HG02571 (cell line): ENCODE measurements around the gene RREB1.
A peak's percentile ranks its signal among the peaks of the same experiment; 100 is the strongest.

Experiments used
- ATAC-seq: cut with Tn5 transposase; IDR thresholded peaks from one replicate; pipeline ENCODE4 v1.9.1; 2021; ENCODE audit warnings: mild to moderate bottlenecking, moderate library complexity; ENCODE audit not compliant: unreplicated experiment

The RREB1 gene

GRCh38 chr6:7163661-7164071, 55.9 kb downstream of the RREB1 start:
- no peak for ATAC-seq

- ATAC-seq, result no peak
Measured at GRCh38 chr6:7164536-7165001, 56.8 kb downstream of the RREB1 start.

- no peak for ATAC-seq
Measured at GRCh38 chr6:7165002-7165889, 57.5 kb downstream of the RREB1 start.

- ATAC-seq, result no peak
Measured at GRCh38 chr6:7165890-7166267, 58.1 kb downstream of the RREB1 start.

GRCh38 chr6:7166410-7167293, 58.9 kb downstream of the RREB1 start:
- no peak for ATAC-seq

GRCh38 chr6:7169296-7169721, 61.5 kb downstream of the RREB1 start:
- no peak for ATAC-seq

GRCh38 chr6:7170117-7170732, 62.5 kb downstream of the RREB1 start:
- no peak for ATAC-seq

- ATAC-seq, result no peak
Measured at GRCh38 chr6:7171119-7171518, 63.4 kb downstream of the RREB1 start.

GRCh38 chr6:7171733-7172132, 64.0 kb downstream of the RREB1 start:
- no peak for ATAC-seq

- ATAC-seq, result no peak
Measured at GRCh38 chr6:7172649-7173048, 64.9 kb downstream of the RREB1 start.

GRCh38 chr6:7173843-7174503, 66.2 kb downstream of the RREB1 start:
- ATAC-seq, result no peak

GRCh38 chr6:7175462-7175861, 67.7 kb downstream of the RREB1 start:
- no peak for ATAC-seq

- ATAC-seq, result no peak
Measured at GRCh38 chr6:7176208-7176607, 68.4 kb downstream of the RREB1 start.

- ATAC-seq, result no peak
Measured at GRCh38 chr6:7178280-7178679, 70.5 kb downstream of the RREB1 start.

- ATAC-seq, result no peak
Measured at GRCh38 chr6:7180751-7181150, 73.0 kb downstream of the RREB1 start.

GRCh38 chr6:7183707-7184106, 75.9 kb downstream of the RREB1 start:
- ATAC-seq, result no peak

GRCh38 chr6:7184502-7184901, 76.7 kb downstream of the RREB1 start:
- no peak for ATAC-seq

- ATAC-seq, result no peak
Measured at GRCh38 chr6:7185561-7185960, 77.8 kb downstream of the RREB1 start.

GRCh38 chr6:7188492-7188891, 80.7 kb downstream of the RREB1 start:
- ATAC-seq, result peak; percentile 86

GRCh38 chr6:7189101-7189758, 81.5 kb downstream of the RREB1 start:
- ATAC-seq, result no peak
